ENCODE measurements around the gene TCEANC2. TPM values are rescaled to one million over a fixed set of nuclear protein-coding genes. Genes with fewer than 3 reads are reported as not detected.

The TCEANC2 gene
- total RNA-seq, 2 donors from 2014 or later, result 2.0 to 7.8 TPM

- no peak overlapping the region for H3K4me3 ChIP-seq
- H3K4me1 ChIP-seq (ENCODE audit: control insufficient read depth in 1 of 2, low read depth in 2 of 2), result no peaks in the 10 kb centered on the region
- TF ChIP-seq CTCF (IDR thresholded peaks at IDR 0.05), result no peak
- no peak for DNase-seq (ENCODE audit: low spot score)
- H3K36me3 ChIP-seq, result no peaks in the 10 kb centered on the region
- no peak for ATAC-seq (ENCODE audit: insufficient number of reproducible peaks, low FRiP score, low read depth)
- no peaks in the 10 kb centered on the region for H3K9me3 ChIP-seq
- no peaks in the 10 kb centered on the region for H3K27me3 ChIP-seq (replicated peaks; ENCODE audit: insufficient read depth)
- H3K27ac ChIP-seq, result no peak overlapping the region
These were observed 40.5 kb upstream of the TCEANC2 start for GRCh38 chr1:54012863-54013262.

- H3K4me1 ChIP-seq (ENCODE audit: control insufficient read depth in 1 of 2, low read depth in 2 of 2), result no peaks in the 10 kb centered on the region
- no peak for TF ChIP-seq CTCF (IDR thresholded peaks at IDR 0.05)
- no peaks in the 10 kb centered on the region for H3K9me3 ChIP-seq
- H3K4me3 ChIP-seq, result no peak overlapping the region
- no peaks in the 10 kb centered on the region for H3K27me3 ChIP-seq (replicated peaks; ENCODE audit: insufficient read depth)
- H3K27ac ChIP-seq, result no peak overlapping the region
- no peak for ATAC-seq (ENCODE audit: insufficient number of reproducible peaks, low FRiP score, low read depth)
- DNase-seq (ENCODE audit: low spot score), result no peak
- no peaks in the 10 kb centered on the region for H3K36me3 ChIP-seq
These were observed 39.9 kb upstream of the TCEANC2 start for GRCh38 chr1:54013393-54014008.

DNA sequence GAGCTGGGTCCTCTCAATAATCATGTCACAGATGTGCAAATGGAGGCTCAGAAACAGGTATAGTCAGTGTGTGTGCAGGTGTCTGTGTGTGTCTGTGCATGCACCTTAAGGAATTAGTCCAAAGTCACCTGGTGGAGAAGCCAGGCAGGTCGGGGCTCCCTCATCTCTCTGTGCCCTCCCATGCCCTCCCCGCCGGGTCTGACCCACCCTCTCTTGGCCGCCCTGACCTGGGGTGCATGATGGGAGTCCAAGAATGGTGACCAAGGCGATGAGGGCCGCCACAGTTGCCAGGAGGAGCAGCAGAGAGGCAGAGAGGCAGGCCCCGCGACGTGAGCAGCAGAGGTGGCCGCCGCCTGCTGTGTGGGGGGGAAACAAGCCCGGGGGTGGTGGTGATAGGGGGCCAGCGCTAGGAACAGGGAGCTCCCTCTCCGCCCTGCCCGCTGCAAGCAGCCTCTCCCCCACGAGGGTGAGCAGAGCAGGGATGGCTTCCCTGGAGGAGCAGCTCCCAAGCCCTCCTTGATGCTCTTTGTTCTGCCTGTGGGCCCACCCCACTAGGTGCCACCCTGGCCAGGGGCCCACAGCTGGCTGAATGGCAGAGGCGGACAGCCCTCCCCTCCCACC is 39.3 kb upstream of the TCEANC2 start:
- H3K9me3 ChIP-seq, result no peaks in the 10 kb centered on the region
- no peak overlapping the region for H3K4me3 ChIP-seq
- H3K27me3 ChIP-seq (replicated peaks; ENCODE audit: insufficient read depth), result no peaks in the 10 kb centered on the region
- no peak for DNase-seq (ENCODE audit: low spot score)
- no peak overlapping the region for H3K27ac ChIP-seq
- ATAC-seq (ENCODE audit: insufficient number of reproducible peaks, low FRiP score, low read depth), result no peak
- H3K4me1 ChIP-seq (ENCODE audit: control insufficient read depth in 1 of 2, low read depth in 2 of 2), result no peaks in the 10 kb centered on the region
- no peak for TF ChIP-seq CTCF (IDR thresholded peaks at IDR 0.05)
- no peaks in the 10 kb centered on the region for H3K36me3 ChIP-seq

DNA sequence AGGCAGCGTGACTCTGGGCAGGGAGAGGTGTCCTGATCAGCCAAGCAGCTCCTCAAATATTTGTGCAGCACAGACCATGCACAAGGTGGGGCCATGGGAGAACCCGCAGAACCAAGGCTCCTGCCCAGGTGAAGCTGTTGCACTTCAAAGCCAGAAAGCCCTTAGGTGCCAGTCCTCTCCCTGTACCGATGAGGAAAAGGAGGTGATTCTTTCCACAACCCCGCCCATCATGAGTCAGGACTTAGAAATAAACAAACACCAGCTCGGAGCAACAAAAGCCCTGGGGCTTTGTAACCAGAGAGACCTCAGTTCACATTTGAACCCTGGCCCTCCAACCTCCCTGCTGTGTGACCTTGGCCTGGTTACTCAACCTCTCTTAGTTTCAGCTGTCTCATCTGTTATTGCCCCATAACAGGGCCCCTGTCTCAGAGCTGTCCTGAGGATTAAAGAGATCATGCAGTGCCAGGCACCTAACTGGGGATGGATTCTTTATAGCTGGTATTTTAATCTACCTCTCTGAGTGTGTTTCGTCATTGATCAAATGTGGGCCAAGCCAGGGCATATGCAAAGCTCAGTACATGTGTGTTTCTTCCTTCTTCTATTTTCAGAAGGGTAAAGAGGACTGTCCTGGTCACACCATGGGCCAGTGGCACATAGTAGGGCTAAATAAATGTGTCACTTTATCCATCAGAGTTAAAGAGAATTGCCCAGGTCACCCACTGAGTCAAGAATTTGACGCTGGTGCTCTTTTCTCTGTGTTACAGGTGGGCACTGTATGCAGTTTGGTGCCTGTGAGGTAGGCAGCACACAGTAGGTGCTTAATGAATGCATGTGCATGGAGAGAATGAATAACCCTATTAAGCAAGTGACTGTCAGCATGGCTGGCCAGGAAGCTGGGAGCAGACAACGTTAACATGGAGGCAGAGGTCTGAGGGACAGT is 36.8 kb upstream of the TCEANC2 start:
- no peak for DNase-seq (ENCODE audit: low spot score)

More for the DNA sequence above, 36.8 kb upstream of the TCEANC2 start:
- Histone ChIP-seq H3K36me3 (no peaks in the 10 kb centered on the region), H3K4me3 (no peak overlapping the region), H3K9me3 (no peaks in the 10 kb centered on the region), H3K4me1 (ENCODE audit: control insufficient read depth in 1 of 2, low read depth in 2 of 2) (no peaks in the 10 kb centered on the region), H3K27ac (no peak overlapping the region), H3K27me3 (replicated peaks; ENCODE audit: insufficient read depth) (no peaks in the 10 kb centered on the region)
- TF ChIP-seq CTCF (IDR thresholded peaks at IDR 0.05), result no peak
- ATAC-seq (ENCODE audit: insufficient number of reproducible peaks, low FRiP score, low read depth), result no peak
